Erythroblast (primary cell): Measurements from ENCODE around the gene TRIM26.

Experiments
- GATA1 ChIP-seq: IDR thresholded peaks from 2 replicates; pipeline ENCODE4 v1.6.1; 2011; ENCODE audit warnings: low read depth, mild to moderate bottlenecking, control low read depth, low read length, moderate library complexity
- POLR2A ChIP-seq: IDR thresholded peaks from 2 replicates; pipeline ENCODE4 v1.6.1; 2011; ENCODE audit warnings: mild to moderate bottlenecking, low read length

DNA sequence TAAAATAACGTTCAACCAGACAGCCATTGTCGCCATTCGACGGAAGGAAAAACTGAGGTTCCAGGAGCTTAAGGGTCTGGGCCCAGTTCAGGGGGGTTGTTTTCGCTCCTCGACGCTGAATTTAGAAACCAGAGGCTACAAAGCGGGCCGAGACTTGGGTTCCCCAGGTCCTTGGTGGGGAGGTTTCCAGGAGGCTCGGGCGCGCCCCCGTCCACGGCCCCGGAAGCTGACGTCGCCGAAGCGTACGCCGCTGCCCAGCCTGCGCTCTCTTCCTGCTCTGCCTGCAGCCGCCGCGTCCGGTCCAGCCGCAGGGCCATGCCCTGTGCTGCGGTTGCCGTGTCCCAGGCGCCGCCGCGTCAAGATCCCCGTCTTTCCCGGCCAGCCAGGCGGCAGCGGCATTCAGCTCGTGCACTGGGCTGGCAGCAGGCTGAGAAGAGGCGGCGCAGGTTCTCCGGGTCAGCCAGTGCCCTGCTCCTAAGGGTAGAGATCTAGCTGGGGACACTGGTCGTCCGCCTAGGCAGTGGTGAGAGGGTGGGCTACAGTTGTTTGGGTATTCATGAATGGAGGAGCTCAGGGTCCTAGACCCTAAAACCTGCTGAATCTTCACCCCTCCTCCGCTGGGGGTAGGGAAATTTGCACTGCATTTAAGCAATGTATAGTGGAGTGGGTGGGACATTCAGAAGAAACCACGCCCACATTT, 901 bp upstream of the TRIM26 start:
- TF ChIP-seq POLR2A: no peak
- no peak for TF ChIP-seq GATA1
